Bronchial epithelial cell (primary cell): ENCODE results near the gene BLCAP. TPM values are rescaled to one million over a fixed set of nuclear protein-coding genes. Genes with fewer than 3 reads are reported as not detected.

ENCODE experiments used
- DNase-seq: peaks from one replicate; pipeline ENCODE4 v3.0.0-alpha.2; 2010; ENCODE audit warnings: low read depth
- FAIRE-seq: peaks from 2 replicates; lab custom pipeline; 2011; peaks lifted over from hg19 to GRCh38; lab: Jason Lieb, UNC
- H3K27me3 ChIP-seq: 2 replicates; pipeline ENCODE4 v1.5.1; 2011; ENCODE audit warnings: low read length; ENCODE audit not compliant: control insufficient read depth, insufficient read depth
- H3K36me3 ChIP-seq: 2 replicates; pipeline ENCODE4 v1.5.1; 2011; ENCODE audit warnings: low read length; ENCODE audit not compliant: control insufficient read depth, insufficient read depth
- H3K4me3 ChIP-seq: 2 replicates; pipeline ENCODE4 v1.5.1; 2011; ENCODE audit warnings: mild to moderate bottlenecking, low read depth, low read length, control low read depth
- CTCF ChIP-seq: IDR thresholded peaks from 2 replicates; pipeline ENCODE4 v1.5.1; 2011; ENCODE audit warnings: mild to moderate bottlenecking, moderate library complexity, low read length, control low read depth, inconsistent platforms; ENCODE audit not compliant: insufficient read depth, severe bottlenecking
- total RNA-seq: library from RNA; depleted of rRNA; stranded (reverse); fragments of >200 nt; gene quantifications from 2 replicates; pipeline ENCODE4 v1.2.1, GENCODE V29; 2014

BLCAP gene
- total RNA-seq, 1 donor from 2014 or later, result 75.3 TPM

GRCh38 chr20:37501940-37502339 lies 25.7 kb downstream of the BLCAP start:
- FAIRE-seq, result no peak
- Histone ChIP-seq H3K4me3 (no peak overlapping the region), H3K27me3 (no peaks in the 10 kb centered on the region), H3K36me3 (no peaks in the 10 kb centered on the region)
- no peak for TF ChIP-seq CTCF
- DNase-seq, result no peak

- no peak overlapping the region for H3K4me3 ChIP-seq
- no peaks in the 10 kb centered on the region for H3K27me3 ChIP-seq
- FAIRE-seq (no peak), DNase-seq (no peak)
- TF ChIP-seq CTCF, result no peak
- peaks cover 1% of the 10 kb centered on the region for H3K36me3 ChIP-seq
Measured at GRCh38 chr20:37500311-37500710, 27.4 kb downstream of the BLCAP start.

GRCh38 chr20:37498066-37498665 lies 29.5 kb downstream of the BLCAP start:
- FAIRE-seq, result no peak
- no peak for DNase-seq
- H3K27me3 ChIP-seq, result no peaks in the 10 kb centered on the region
- no peak overlapping the region for H3K4me3 ChIP-seq
- H3K36me3 ChIP-seq, result peaks cover 3% of the 10 kb centered on the region
- TF ChIP-seq CTCF, result no peak

- FAIRE-seq (no peak), DNase-seq (no peak)
- no peak overlapping the region for H3K4me3 ChIP-seq
- no peaks in the 10 kb centered on the region for H3K27me3 ChIP-seq
- H3K36me3 ChIP-seq, result peaks cover 3% of the 10 kb centered on the region
- TF ChIP-seq CTCF, result no peak
Measured at GRCh38 chr20:37494796-37495195, 32.9 kb downstream of the BLCAP start.

GRCh38 chr20:37494301-37494700 lies 33.4 kb downstream of the BLCAP start:
- DNase-seq (no peak), FAIRE-seq (no peak)
- TF ChIP-seq CTCF, result no peak
- H3K36me3 ChIP-seq, result peaks cover 3% of the 10 kb centered on the region
- H3K4me3 ChIP-seq, result no peak overlapping the region
- H3K27me3 ChIP-seq, result no peaks in the 10 kb centered on the region

GRCh38 chr20:37492945-37493344 lies 34.7 kb downstream of the BLCAP start:
- FAIRE-seq (peak; percentile 32), DNase-seq (no peak)
- Histone ChIP-seq H3K36me3 (peaks cover 3% of the 10 kb centered on the region), H3K27me3 (no peaks in the 10 kb centered on the region), H3K4me3 (no peak overlapping the region)
- TF ChIP-seq CTCF, result no peak
